Stimulated activated CD4-positive, alpha-beta T cell treated with anti-CD3 and anti-CD28 coated beads, Interleukin-15, amount 100 ng/mL, for 1 hour (primary cell): Measurements from ENCODE around the gene KHNYN.
"Not testable (repeated sequence)": the region's sequence is repeated elsewhere in the genome, so short reads cannot be mapped to it uniquely, and the experiment has no call there.

Experiments used
- DNase-seq, 2 donors: peaks; one replicate each; pipeline ENCODE4 v3.0.0-alpha.2; 2020; ENCODE audit warnings: low read depth in 1 of 2, low spot score in 1 of 2

Gene KHNYN

DNA sequence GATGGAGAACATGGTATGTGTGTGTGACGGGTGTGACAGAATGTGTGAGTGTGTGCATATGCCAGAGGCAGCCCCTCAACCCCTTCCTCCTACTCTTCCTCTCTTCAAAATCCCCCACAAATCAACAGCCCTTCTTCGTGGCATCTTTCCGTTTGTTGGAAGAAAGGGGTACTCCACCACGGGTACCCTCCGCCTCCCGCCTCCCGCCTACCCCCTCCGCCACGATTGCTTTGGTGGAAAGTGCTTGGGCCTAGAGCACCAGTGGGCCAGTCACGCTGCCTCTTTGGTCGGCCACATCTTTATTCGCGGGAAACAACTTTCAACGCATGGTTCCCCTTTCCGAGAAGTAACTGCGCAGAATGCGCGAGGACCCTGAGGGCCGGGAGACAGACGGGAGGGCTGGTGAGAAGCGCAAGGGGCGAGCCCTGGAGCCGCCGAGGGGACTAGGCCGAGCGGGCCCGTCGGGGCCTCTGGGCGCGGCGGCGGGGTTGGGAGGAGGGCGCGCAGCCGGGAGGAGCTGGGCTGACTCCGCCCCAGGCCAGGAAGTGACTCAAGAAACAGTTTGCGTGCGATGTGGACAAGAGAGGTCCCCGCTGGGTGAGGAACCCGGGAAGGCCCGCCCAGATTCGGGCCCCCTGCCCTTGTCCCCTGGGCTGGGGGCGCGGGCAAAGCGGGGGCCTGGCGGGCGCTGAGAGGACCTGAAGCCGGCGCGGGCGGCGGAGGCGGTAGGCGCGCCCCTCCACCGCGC lies at the start of gene KHNYN, which contains the start of gene CBLN3:
Gene KHNYN, plus strand, starts transcription at position 560 of the 748 bp plus-strand sequence. CDS start 777 bp downstream, outside the sequence.
Gene CBLN3, minus strand, starts transcription at position 274 of the 748 bp plus-strand sequence. CDS start 614 bp downstream, outside the sequence.
- peak; percentile 75 to 76 for DNase-seq

DNA sequence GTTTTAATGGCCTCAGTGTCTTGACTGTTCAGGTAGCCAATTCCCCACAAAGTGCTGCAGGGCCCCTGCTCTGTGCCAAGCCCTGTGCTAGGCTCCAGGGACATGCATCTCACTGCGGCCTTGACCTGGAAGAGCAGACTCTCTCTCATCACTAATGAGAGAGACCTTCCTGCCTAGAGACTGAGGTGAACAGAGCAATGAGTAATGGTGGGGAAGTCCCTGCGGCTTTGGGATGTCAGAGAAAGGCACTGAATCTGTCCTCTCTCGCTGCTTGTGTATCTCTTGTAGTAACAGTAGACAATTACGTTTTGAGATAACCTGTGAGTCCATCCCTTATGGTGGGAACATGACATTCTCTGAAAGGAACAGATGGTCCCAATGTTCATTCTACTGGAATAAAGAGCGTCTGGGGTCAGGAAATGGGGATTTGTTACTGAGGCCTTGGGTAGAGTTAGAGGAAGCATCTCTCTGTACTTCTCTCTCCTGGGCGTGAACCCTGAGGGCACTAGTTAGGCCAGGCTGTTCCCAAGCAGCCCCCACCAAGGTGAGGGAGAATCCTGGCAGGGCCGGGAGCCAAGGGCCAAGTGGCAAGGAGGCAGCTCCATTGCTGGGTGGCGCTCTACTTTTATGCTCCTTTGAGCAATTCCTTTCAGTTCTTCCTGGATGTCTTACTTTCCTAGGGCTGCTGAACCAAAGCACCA lies 48.2 kb upstream of the KHNYN start:
- DNase-seq: no peak

DNA sequence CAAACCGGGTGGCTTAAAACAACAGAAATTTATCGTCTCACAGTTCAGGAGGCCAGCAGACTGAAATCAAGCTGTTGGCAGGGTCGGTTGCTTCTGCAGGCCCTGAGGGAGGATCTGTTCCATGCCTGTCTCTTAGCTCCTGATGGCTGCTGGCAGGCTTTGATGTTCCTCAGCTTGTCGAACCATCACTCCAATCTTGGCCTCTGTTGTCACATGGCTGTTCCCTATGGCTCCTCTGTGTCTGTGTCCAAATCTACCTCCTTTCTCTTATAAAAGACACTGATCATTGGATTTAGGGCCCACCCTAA lies 47.7 kb upstream of the KHNYN start:
- no peak for DNase-seq

DNA sequence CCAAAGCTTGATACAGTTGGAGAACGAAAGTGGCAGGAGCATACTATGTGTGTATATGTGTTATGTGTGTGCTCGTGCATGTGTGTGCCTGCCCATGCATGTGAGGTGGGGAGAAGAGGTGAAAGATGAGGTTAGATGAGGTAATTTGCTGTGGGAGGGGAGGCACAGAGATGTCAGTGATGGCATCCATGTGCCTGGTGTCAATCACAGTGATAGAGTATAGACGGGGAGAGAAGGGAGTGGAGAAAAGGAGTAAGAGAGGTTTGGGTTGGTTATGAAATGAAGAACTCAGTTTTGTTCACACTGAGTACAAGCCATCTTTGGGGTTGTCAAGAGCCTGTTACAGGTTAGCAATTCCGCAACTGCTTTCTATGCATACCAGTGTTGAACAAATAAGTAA lies 45.6 kb upstream of the KHNYN start:
- no peak for DNase-seq

DNA sequence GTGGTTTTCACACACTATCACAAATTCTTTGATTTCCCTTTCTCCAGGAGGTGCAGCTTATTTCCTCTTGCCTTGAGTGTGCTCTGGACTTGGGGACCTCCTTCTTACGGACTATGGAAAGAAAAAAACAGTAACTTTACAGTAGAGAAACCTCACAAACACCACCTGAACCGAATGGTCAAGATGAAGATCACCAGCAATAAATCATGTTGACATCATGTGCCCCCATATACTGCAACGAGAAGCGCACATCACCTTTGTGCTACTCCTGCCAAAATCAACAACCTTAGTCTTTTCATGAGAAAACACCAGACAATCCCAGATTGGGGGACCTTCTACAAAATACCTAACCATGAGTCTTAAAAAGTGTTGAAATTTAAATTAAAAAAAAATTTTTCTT lies 44.2 kb upstream of the KHNYN start:
- DNase-seq: no peak

DNA sequence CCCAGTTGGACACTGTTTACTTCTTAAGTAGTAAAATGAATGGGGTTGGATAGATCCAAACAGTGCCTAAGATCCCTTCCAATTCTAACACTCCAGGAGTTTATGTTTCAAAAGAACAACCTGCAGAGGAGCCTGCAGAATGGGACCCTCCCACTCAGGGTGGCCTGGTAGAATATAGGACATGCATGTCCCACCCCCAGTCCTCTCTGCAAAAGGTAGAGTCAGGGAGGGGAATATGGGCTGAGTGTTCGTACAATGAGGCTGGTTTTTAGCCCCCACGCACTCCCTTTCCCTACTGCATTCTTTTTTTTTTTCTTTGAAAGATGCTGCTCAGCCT lies 42.8 kb upstream of the KHNYN start:
- DNase-seq: no peak

DNA sequence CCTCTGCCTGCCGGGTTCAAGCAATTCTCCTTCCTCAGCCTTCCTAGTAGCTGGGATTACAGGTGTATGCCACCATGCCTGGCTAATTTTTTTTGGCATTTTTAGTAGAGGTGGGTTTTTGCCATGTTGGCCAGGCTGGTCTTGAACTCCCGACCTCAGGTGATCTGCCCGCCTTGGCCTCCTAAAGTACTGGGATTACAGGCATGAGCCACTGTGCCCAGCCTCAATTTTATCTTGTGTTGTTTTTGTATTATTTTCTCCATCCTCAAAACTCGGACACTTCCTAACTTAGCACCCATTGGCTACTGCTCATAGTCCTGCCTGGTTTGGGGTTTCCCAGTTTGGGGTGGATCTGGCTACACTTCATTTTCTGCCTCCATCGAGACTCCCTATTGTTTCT lies 42.2 kb upstream of the KHNYN start:
- DNase-seq: not testable (repeated sequence)

DNA sequence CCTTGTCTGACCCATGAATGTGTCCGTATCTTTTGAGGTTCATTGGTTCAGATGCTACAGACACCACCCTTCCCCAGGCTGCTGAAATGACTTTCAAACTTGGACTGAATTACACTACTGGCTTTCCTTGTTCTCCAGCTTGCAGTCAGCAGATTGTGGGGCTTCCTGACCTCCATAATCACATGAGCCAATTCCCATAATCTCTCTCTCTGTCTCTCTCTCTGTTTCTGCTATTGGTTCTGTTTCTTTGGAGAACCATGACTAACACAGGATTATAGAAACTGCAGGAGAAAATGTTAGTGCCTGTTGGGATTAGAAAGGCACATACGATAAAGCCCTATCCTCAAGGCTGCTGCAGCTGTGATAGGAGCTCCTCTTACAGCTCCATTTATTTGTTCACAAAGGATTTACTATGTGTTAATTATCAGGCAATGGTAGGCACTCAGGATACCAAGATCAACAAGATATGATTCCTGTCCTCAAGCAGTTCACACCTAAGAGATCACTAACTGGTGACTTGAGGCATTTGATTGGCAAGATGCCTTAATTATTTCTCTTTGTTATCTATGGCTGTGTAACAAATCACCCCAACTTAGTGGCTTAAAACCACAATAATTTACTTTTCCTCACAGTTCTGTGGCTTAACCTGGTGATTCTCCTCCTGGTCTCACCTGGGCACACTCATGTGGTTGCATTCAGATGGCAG lies 41.1 kb upstream of the KHNYN start:
- no peak for DNase-seq

DNA sequence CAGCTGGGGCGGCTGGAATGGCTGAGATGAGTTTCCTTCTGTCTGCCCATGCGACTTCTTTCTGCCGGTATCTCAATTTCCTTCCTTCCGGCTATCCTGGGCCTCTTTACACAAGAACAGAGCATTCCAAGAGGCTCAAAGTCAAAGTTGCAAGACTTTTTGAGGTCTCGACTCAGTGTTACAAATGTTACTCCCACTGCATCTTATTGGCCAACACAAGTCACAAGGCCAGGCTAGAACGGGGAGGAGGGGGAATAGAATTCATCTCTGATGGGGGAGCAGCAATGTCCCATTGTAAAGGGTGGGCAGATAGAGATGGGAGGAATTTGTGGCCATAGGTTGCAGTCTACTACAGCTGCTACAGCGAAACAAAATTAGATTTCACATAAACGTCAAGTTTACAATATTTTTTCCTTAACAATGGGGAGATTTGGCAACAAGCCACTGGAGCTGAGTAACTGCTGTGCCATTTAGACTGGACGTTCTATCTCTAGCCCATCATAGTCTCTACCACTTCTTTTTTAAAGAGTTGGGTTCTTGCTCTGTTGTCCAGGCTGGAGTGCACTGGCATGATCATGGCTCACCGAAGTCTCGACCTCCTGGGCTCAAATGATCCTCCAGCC lies 40.4 kb upstream of the KHNYN start:
- DNase-seq: no peak

DNA sequence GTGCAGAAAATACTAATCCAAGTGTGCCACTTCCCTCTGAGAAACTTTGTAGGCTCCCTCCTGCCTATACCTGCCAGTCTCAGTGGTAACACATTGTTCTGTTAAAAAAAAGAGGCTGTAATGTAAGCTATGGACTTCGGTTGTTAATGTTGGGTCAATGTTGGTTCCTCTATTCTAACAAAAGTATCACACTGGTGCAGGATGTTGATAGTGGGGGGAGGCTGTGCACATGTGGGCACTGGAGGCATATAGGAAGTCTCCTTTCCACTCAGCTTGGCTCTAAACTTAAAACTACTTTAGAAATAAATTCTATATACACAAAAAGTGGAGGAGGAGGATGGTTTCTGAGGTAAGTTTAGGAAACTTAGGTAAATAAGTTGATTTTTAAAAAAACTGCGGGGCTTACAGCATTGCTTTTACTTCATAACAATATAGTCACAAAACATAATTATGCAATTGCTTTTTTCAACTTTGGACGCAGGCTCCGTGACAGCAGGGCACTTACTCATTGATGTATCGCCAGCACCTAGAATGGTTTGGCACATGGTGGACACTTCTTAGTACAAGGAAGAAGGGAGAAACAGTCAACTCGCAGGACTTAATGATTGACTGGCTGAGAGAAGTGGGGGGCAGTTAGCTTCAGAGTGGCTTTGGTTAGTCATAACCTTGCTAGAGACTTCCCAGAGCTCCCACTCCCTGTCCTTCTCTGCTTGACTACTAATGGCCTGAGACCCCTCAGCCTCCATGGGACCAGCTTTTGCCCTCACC lies 38.9 kb upstream of the KHNYN start:
- DNase-seq: no peak

DNA sequence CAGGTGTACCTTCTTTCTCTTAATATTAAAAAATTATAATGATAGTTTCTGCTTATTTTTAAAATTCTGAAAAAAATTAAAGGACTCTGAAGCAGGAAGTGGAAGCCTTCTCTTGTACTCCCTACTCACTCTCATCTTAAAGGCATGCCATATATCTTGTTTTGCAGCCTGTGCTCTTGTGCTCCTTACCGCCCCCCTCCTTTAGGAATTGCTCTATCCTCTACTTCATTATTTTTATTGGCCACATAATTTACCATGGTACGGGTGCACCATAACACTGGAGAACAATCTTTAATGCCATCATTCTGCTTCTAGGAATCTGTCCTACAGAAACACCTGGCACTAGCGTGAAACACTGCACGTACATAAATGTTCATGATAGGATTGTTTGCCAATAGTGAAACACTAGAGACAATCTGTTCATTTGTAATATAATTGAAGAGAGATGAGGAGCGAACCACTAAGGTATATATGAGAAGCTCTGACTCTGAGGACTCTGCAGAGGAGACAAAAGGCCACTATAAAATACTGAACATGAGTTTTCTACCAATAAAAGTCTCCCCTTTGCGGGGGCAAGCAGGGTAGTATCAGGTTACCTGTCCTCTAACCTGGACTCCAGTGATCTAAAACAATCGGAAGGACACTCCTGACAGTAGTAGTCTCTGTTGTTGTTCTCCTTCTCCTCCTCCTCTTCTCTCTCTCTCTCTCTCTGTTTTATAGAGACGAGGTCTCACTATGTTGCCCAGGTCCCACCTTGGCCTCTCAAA lies 37.2 kb upstream of the KHNYN start:
- no peak for DNase-seq

DNA sequence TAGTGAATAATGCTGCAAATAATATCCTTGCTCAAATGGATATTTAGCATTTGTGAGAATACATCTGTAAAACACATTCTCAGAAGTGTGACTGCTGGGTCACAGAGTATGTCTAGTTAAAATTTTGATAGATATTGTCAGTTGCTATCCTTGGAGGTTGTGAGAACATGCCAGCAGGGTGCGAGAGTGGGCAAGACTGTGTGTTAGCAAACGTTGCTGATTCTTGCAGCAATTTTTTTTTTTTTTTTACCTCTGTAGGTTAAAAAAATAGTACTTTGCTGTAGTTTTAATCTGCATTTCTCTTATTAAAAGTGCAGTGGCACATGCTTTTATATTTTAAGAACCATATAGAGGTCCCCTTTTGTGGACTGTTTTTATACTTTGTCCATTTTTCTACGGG lies 35.5 kb upstream of the KHNYN start:
- DNase-seq: no peak

DNA sequence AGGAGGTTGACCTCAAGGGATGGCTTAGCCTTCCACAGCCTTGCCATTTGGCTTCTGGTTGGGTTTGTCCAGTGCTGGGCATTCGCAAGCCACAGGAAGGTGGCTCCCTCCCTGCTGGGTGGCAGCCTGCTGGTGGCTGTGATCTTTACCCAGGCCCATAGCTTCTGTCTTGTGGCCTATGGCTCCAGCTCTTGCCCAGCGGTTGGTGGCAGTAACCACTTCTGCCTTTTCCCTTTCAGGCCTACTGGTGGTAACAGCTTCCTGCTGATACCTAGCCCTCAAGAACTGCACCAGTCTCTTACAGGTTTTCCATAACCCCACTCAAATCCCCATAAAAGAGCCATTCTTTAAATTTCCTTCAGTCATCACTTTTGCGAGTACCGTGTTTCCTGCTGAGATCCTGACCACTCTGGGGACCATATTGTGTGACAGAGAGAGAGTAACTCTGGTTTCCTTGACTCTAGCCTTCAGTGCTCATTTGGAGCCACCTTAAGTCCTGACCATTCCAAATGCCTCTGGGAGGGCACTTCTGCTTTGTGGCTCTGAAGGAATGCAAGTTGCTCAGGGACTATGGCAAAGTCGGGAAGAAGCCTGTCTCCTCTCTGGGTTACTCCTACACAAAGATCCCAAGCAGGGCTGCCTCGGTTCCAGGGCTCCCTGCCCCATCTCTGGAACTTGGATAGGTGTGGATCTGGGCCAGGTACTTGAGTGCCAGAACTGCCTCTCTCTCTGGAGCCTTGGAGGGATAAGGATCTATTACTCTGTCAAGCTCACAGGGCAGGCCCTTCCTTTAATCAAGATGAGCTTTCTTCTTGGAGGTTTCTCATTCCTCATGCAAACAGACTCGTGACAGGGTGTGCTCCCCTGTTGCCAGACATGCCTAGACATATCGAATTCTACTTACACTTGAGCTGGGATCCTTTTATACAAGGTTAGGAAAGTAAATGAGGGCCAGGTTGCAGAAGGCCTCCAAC lies 33.9 kb upstream of the KHNYN start:
- DNase-seq: no peak

DNA sequence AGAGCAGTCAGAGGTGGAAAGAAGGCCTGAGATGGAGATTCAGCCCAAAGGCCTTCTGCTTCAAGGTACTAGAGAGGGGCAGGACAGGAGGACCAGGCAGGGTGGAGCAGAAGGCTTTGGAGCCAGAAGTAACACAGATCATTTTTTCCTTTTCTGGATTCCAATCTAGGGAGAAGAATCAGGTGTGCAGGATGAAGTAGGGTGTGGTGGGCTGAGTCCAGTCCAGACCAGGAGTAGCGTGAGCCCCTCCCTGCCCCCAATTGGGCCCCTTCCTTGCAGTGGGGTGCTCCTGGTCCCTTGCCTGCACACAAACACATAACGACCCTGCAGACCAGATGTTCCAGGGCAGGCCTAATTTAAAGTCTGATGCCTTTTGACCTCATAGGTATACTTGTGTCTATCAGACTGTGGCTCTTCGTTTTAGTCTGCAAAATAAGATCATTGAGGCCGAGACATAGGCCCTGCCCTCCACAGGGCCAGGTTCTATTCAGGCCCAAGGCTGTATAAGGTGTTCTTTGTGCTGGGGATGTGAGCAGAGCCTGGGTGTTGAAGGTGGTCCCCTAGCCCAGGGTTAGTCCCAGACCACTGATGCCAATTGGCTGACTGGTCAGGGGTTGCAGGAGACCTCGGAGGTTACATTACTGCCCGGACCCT lies 32.0 kb upstream of the KHNYN start:
- no peak for DNase-seq

DNA sequence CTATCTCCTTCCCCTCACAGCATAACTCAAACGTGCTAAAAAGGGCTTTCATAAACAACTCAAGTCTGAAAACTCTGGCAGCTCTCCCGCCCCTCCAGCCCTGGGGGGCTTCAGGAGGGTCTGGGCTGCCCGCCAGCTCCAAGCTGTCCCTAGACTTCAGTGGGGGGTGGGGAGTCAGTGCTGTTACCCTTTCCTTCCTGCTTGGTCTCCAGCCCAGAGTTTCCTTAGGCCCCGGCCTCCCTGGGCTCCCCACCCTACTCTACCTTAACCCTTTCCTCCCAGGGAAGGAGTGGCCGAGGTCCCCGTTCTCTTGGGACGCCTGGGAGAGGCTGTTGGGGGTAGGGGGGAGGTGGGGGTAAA lies 31.5 kb upstream of the KHNYN start:
- DNase-seq: no peak

DNA sequence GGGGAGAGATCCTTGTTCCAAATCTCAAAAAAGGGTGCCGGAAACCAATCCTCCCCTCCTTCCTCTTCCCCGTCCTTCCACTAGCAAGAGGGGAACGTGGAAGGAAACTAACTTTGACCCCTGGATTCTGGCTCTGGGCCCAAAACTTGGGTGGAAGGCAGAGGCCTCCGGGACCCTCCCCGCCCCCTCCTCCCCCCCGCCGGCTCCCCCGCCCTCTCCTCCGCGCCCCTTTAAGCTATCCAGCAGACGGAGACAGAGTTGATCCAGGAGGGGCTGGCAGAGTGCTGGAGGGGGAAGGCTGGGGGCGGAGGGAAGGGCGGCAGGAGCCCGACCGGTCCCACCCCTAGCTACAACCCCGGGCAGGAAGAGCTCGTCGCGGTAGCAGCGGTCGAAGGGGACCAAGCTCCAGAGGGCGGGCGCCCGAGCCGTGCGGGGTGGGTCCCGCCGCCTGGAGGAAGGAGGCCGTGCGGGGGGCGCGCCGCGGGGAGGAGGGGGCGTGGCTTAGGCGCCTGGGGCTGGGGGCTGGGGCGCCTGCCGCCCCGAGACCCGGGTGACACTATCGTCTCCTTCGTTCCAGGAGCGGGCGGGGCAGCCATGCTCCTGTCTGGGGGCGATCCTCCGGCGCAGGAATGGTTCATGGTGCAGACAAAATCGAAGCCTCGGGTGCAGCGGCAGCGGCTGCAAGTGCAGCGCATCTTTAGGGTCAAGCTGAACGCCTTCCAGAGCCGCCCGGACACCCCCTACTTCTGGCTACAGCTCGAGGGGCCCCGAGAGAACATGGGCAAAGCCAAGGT lies 30.9 kb upstream of the KHNYN start, which contains the start of gene NYNRIN:
Gene NYNRIN, plus strand, starts transcription at position 351 of the 794 bp plus-strand sequence. Its CDS starts 244 bp downstream, at position 595.
- peak in 1 of 2 donors; percentile 11 for DNase-seq

DNA sequence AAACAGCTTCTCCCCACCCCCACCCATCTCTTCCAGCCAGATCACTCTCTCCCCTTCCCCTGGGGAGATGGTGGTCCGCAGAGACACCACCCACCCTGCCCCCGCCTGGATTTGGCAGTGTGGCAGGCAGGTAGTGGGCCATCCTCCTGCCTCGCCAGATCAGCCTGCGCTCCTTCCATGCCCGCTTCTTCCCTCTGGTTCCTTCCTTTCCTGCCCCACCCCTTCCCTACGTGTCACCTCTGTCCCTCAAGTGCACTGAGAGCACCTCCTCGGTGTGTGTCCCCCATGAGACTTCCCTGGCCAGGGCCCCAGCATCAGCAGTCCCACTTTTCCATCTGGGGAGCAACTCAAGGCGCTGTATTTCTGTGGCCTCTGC lies 30.3 kb upstream of the KHNYN start:
- DNase-seq: no peak
